CD14-positive monocyte (primary cell): ENCODE measurements around the gene EIF1AD. TPM values are rescaled to one million over a fixed set of nuclear protein-coding genes. Genes with fewer than 3 reads are reported as not detected.

Experiments used
- DNase-seq, 3 donors: peaks; one replicate each; pipeline ENCODE4 v3.0.0-alpha.2; 2011 to 2022
- H2AFZ ChIP-seq: 2 replicates; pipeline ENCODE4 v1.6.0; 2012; ENCODE audit warnings: mild to moderate bottlenecking, low read depth, low read length, inconsistent platforms; ENCODE audit not compliant: insufficient read depth, poor library complexity, severe bottlenecking
- H3K27ac ChIP-seq, 2 donors: 1 replicate in 1 of 2; 2 replicates in 1 of 2; pipeline ENCODE4 v1.5.1; 2012 to 2013; ENCODE audit warnings: low read length in 2 of 2, control low read depth in 1 of 2, inconsistent platforms in 1 of 2, low read depth in 1 of 2, mild to moderate bottlenecking in 1 of 2
- H3K27me3 ChIP-seq, 2 donors: one replicate each; pipeline versions ENCODE4 v1.6.0 to v1.6.1; 2011 to 2013; ENCODE audit warnings: low read length in 2 of 2; ENCODE audit not compliant: control insufficient read depth in 2 of 2, insufficient read depth in 2 of 2
- H3K36me3 ChIP-seq, 2 donors: replicated peaks in 1 of 2; 1 replicate in 1 of 2; 2 replicates in 1 of 2; pipeline versions ENCODE4 v1.5.1 to v1.6.1; 2012 to 2013; ENCODE audit warnings: low read length in 2 of 2, control low read depth in 1 of 2, inconsistent platforms in 1 of 2, mild to moderate bottlenecking in 1 of 2; ENCODE audit not compliant: insufficient read depth in 2 of 2, control insufficient read depth in 1 of 2
- H3K4me1 ChIP-seq, 2 donors: 1 replicate in 1 of 2; 2 replicates in 1 of 2; pipeline versions ENCODE4 v1.5.1 to v1.6.1; 2012 to 2013; ENCODE audit warnings: low read length in 2 of 2, control low read depth in 1 of 2, inconsistent platforms in 1 of 2, mild to moderate bottlenecking in 1 of 2, moderate library complexity in 1 of 2; ENCODE audit not compliant: insufficient read depth in 2 of 2, control insufficient read depth in 1 of 2
- H3K4me2 ChIP-seq: replicated peaks from 2 replicates; pipeline ENCODE3; 2012; ENCODE audit warnings: low read length, moderate library complexity, mild to moderate bottlenecking; ENCODE audit not compliant: poor library complexity, severe bottlenecking; ENCODE audit errors: extremely low read depth
- H3K4me3 ChIP-seq, 3 experiments: fragments of 200-600 bp in 1 of 3; sonication (generic) in 1 of 3; replicated peaks in 1 of 3; 1 replicate in 2 of 3; 2 replicates in 1 of 3; pipeline ENCODE4 v1.5.1; 2011 to 2013; ENCODE audit warnings: low read length in 3 of 3, mild to moderate bottlenecking in 3 of 3, control low read depth in 2 of 3, low read depth in 2 of 3, inconsistent platforms in 1 of 3, moderate library complexity in 1 of 3
- H3K79me2 ChIP-seq: 2 replicates; pipeline ENCODE4 v1.6.0; 2012; ENCODE audit warnings: mild to moderate bottlenecking, control low read depth, inconsistent platforms, low read length, moderate library complexity; ENCODE audit not compliant: insufficient read depth
- H3K9ac ChIP-seq: 2 replicates; pipeline ENCODE4 v1.6.0; 2017; ENCODE audit warnings: low read length, mild to moderate bottlenecking; ENCODE audit not compliant: insufficient read depth, poor library complexity, severe bottlenecking
- H3K9me3 ChIP-seq, 2 donors: replicated peaks in 1 of 2; 1 replicate in 1 of 2; 2 replicates in 1 of 2; pipeline versions ENCODE4 v1.5.1 to v1.6.1; 2012 to 2013; ENCODE audit warnings: low read length in 2 of 2, control low read depth in 1 of 2; ENCODE audit not compliant: control insufficient read depth in 1 of 2, insufficient read depth in 1 of 2
- H4K20me1 ChIP-seq: 2 replicates; pipeline ENCODE4 v1.6.0; 2012; ENCODE audit warnings: mild to moderate bottlenecking, low read length, control low read depth, moderate library complexity; ENCODE audit not compliant: insufficient read depth
- H3K27ac Mint-ChIP-seq, 7 donors: one replicate each; pipeline ENCODE4 v1.8.0; 2020; ENCODE audit warnings: mild to moderate bottlenecking in 7 of 7, mixed read lengths in 7 of 7, moderate library complexity in 6 of 7, inconsistent platforms in 2 of 7
- H3K27me3 Mint-ChIP-seq, 3 donors: one replicate each; pipeline ENCODE4 v1.8.0; 2021 to 2022; ENCODE audit warnings: low read depth in 3 of 3, mild to moderate bottlenecking in 3 of 3, mixed read lengths in 3 of 3, moderate library complexity in 3 of 3, inconsistent platforms in 1 of 3
- H3K36me3 Mint-ChIP-seq, 2 donors: one replicate each; pipeline ENCODE4 v1.8.0; 2020; ENCODE audit warnings: mixed read lengths in 2 of 2, inconsistent platforms in 1 of 2, mild to moderate bottlenecking in 1 of 2
- H3K4me1 Mint-ChIP-seq: one replicate; pipeline ENCODE4 v1.8.0; 2020; ENCODE audit warnings: mild to moderate bottlenecking, mixed read lengths
- H3K4me3 Mint-ChIP-seq, 2 donors: one replicate each; pipeline ENCODE4 v1.8.0; 2020; ENCODE audit warnings: mild to moderate bottlenecking in 2 of 2, mixed read lengths in 2 of 2, moderate library complexity in 1 of 2
- H3K9me3 Mint-ChIP-seq, 7 donors: one replicate each; pipeline ENCODE4 v1.8.0; 2020 to 2022; ENCODE audit warnings: mixed read lengths in 7 of 7, mild to moderate bottlenecking in 6 of 7, moderate library complexity in 6 of 7, inconsistent platforms in 2 of 7
- WGBS: methylation state at CpG from one replicate; pipeline ENCODE4 v1.1.5; 2013; ENCODE audit warnings: missing lambda C conversion rate; ENCODE audit not compliant: insufficient coverage; 5-methylcytosine and 5-hydroxymethylcytosine counted together
- intact Hi-C, 2 donors: fragments of 100-400 bp; cut with micrococcal nuclease; formaldehyde crosslinking; loops; one replicate each; pipeline versions ENCODE4 v1.15.0 to v1.15.1; 2023
- polyA plus RNA-seq, 3 donors: library from polyadenylated mRNA; depleted of rRNA in 1 of 3; unstranded in 2 of 3; stranded (reverse) in 1 of 3; fragments of 300-500 nt in 2 of 3; fragments of >200 nt in 1 of 3; fragmentation: Illumina TruSeq in 2 of 3; gene quantifications; 1 replicate in 2 of 3; 2 replicates in 1 of 3; pipeline ENCODE4 v1.2.3, GENCODE V29; 2012 to 2021
- TF ChIP-seq, protein P1 (sequence below): fragments of 200-600 bp; IDR thresholded peaks from one replicate; pipeline ENCODE4 v1.8.0; 2022; ENCODE audit warnings: antibody characterized with exemption, mild to moderate bottlenecking

EIF1AD gene
- polyA plus RNA-seq, 3 donors = 16.4 to 23.1 (median 18.2) TPM

DNA sequence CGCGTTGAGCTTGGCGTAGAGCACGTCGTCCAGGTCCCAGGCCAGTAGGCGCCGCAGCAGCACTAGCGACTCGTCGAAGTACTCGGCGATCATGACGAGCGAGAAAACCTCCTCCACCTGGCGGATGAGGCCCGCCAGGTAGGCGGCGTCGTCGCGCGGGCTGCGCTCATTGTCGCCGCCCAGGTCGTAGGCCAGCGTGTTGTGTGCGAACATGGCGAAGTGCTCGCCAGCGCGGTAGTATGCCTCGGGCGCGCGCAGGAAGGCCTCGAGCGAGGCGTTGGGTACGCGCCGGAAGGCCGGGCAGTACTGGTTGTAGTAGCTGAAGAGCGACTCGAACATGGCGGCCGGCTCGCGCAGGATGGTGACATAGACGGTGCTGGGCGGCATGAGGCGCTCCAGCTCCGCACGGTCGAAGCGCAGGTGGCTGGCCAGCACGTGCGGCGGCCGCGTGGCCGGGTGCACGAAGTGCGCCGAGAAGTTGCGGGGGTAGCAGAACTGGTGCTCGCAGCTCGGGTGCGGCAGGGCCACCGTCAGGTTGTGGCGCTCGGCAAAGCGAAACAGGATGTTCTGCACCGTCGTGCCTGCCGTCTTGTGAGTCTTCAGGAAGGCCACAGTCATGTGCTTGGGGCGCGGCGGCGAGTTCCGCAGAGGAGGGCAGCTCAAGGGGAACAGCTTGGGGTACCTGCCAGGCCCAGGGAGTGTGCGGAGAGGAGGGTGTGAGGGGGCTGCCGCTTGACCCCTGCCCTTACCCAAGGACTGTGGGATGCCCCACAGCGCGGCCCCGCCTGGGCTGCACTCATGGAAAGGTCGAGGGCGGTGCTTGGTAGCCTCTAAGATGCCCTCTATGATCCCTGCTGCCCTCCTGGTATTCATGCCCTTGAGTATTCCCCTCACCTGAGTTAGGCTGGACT lies 41.3 kb upstream of the EIF1AD start:
- 94% methylated on average over 83 of the region's 88 CpGs for WGBS
- H3K36me3 Mint-ChIP-seq = peaks cover 0 to 4% of the 10 kb centered on the region in 2 donors
- H3K9me3 Mint-ChIP-seq = peaks cover 0 to 4% (median 0%) of the 10 kb centered on the region in 7 donors
- Histone ChIP-seq H3K27ac (no peak overlapping the region), H3K9ac (no peak overlapping the region), H3K4me3 (no peak overlapping the region), H3K27me3 (peaks cover 0 to 6% of the 10 kb centered on the region in 2 donors), H3K9me3 (no peaks in the 10 kb centered on the region), H3K4me2 (no peak overlapping the region), H2AFZ (no peak overlapping the region), H4K20me1 (no peaks in the 10 kb centered on the region), H3K36me3 (no peaks in the 10 kb centered on the region), H3K79me2 (no peaks in the 10 kb centered on the region), H3K4me1 (no peaks in the 10 kb centered on the region)
- peaks cover 7 to 21% (median 16%) of the 10 kb centered on the region in 3 donors for H3K27me3 Mint-ChIP-seq
- no peak for DNase-seq
- no peak overlapping the region for H3K4me3 Mint-ChIP-seq
- peaks cover 9% of the 10 kb centered on the region for H3K4me1 Mint-ChIP-seq
- TF ChIP-seq, protein P1, sequence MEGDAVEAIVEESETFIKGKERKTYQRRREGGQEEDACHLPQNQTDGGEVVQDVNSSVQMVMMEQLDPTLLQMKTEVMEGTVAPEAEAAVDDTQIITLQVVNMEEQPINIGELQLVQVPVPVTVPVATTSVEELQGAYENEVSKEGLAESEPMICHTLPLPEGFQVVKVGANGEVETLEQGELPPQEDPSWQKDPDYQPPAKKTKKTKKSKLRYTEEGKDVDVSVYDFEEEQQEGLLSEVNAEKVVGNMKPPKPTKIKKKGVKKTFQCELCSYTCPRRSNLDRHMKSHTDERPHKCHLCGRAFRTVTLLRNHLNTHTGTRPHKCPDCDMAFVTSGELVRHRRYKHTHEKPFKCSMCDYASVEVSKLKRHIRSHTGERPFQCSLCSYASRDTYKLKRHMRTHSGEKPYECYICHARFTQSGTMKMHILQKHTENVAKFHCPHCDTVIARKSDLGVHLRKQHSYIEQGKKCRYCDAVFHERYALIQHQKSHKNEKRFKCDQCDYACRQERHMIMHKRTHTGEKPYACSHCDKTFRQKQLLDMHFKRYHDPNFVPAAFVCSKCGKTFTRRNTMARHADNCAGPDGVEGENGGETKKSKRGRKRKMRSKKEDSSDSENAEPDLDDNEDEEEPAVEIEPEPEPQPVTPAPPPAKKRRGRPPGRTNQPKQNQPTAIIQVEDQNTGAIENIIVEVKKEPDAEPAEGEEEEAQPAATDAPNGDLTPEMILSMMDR = no peak
- intact Hi-C loops = no loop called here
- H3K27ac Mint-ChIP-seq = no peak overlapping the region

DNA sequence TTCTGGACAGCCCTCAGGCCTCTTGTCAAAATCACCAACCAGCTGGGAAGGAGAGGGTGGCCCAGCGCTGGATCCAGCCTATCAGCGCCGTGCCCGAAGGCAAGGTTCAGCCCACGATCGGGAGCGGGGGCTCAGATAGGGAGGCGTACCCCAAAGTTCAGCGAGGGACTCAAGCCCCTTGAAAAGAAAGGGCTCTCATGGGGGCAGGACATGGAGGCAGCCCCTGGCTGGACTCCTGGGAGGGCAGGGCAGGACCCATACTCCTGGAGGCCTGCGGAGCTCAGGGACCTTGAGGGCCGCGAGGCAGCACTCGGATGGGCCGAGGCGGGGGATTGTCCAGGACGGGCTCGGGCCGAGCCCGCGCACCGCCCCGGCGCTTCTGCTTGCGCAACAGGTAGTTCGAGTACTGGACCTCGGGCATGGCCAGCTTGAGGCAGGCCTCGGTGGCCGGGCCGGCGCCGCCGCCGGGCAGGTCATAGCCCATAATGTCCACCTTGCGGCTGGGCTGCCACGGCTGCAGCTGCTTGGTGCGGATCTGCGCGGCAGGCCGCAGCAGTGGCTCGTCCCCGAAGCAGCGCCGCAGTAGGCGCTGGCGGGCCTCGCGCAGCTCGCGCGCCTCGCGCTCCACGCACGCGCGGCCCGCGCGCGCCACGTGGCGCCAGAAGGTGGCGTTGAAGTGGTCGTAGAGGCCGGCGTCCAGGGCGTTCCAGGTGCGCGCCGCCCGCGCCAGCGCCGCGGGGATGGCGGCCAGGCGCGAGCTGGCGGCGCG lies 40.5 kb upstream of the EIF1AD start:
- TF ChIP-seq, protein P1 = no peak
- H3K4me1 ChIP-seq = no peaks in the 10 kb centered on the region
- Mint-ChIP-seq H3K27me3 (peaks cover 3 to 15% (median 11%) of the 10 kb centered on the region in 3 donors), H3K9me3 (peaks cover 0 to 4% (median 0%) of the 10 kb centered on the region in 7 donors), H3K27ac (no peak overlapping the region), H3K4me1 (peaks cover 9% of the 10 kb centered on the region), H3K36me3 (no peaks in the 10 kb centered on the region), H3K4me3 (no peak overlapping the region)
- 96% methylated on average over 72 of the region's 81 CpGs for WGBS
- H3K4me2 ChIP-seq = no peak overlapping the region
- no peaks in the 10 kb centered on the region for H3K79me2 ChIP-seq
- no peak for DNase-seq
- no peaks in the 10 kb centered on the region for H3K36me3 ChIP-seq
- H2AFZ ChIP-seq = no peak overlapping the region
- H3K4me3 ChIP-seq = no peak overlapping the region
- intact Hi-C loops = no loop called here
- H3K27ac ChIP-seq = no peak overlapping the region
- no peaks in the 10 kb centered on the region for H4K20me1 ChIP-seq
- H3K9ac ChIP-seq = no peak overlapping the region
- no peaks in the 10 kb centered on the region for H3K27me3 ChIP-seq
- no peaks in the 10 kb centered on the region for H3K9me3 ChIP-seq
